H9 (cell line): ENCODE results near the gene SYNE2. TPM values are rescaled to one million over a fixed set of nuclear protein-coding genes. Genes with fewer than 3 reads are reported as not detected.

ENCODE experiments used
- DNase-seq: peaks from one replicate; pipeline ENCODE4 v3.0.0-alpha.2; 2017
- H2AFZ ChIP-seq: one replicate; pipeline ENCODE4 v1.6.1; 2013; ENCODE audit warnings: mild to moderate bottlenecking, low read length, control low read depth, moderate library complexity
- H2AK5ac ChIP-seq: 2 replicates; pipeline ENCODE4 v1.6.1; 2013; ENCODE audit warnings: low read length, control low read depth, mixed read lengths; ENCODE audit not compliant: insufficient read length
- H2BK120ac ChIP-seq: one replicate; pipeline ENCODE4 v1.6.1; 2013; ENCODE audit warnings: low read depth, mild to moderate bottlenecking, low read length, control low read depth, inconsistent platforms; ENCODE audit not compliant: poor library complexity, severe bottlenecking
- H2BK12ac ChIP-seq: 2 replicates; pipeline ENCODE4 v1.6.1; 2013; ENCODE audit warnings: low read length, control low read depth, mixed read lengths, low read depth; ENCODE audit not compliant: insufficient read length
- H2BK15ac ChIP-seq: 2 replicates; pipeline ENCODE4 v1.6.1; 2013; ENCODE audit warnings: low read depth, low read length, control low read depth
- H2BK20ac ChIP-seq: one replicate; pipeline ENCODE4 v1.6.1; 2013; ENCODE audit warnings: low read depth, mild to moderate bottlenecking, low read length, control low read depth, inconsistent platforms; ENCODE audit not compliant: poor library complexity, severe bottlenecking
- H2BK5ac ChIP-seq: 2 replicates; pipeline ENCODE4 v1.6.1; 2013; ENCODE audit warnings: low read length, control low read depth, mixed read lengths; ENCODE audit not compliant: insufficient read length
- H3K14ac ChIP-seq: 2 replicates; pipeline ENCODE4 v1.6.1; 2013; ENCODE audit warnings: low read length, control low read depth; ENCODE audit not compliant: insufficient read depth
- H3K18ac ChIP-seq: 2 replicates; pipeline ENCODE4 v1.6.1; 2013; ENCODE audit warnings: low read depth, mild to moderate bottlenecking, mixed read lengths, low read length, control low read depth; ENCODE audit not compliant: insufficient read length
- H3K23ac ChIP-seq: 2 replicates; pipeline ENCODE4 v1.6.1; 2013; ENCODE audit warnings: low read length, control low read depth, mixed read lengths, low read depth; ENCODE audit not compliant: insufficient read length
- H3K23me2 ChIP-seq: 2 replicates; pipeline ENCODE4 v1.6.1; 2013; ENCODE audit warnings: low read depth, mild to moderate bottlenecking, mixed read lengths, low read length, control low read depth; ENCODE audit not compliant: insufficient read length, poor library complexity, severe bottlenecking
- H3K27ac ChIP-seq: 2 replicates; pipeline ENCODE4 v1.5.1; 2013; ENCODE audit warnings: low read length, control low read depth, mixed read lengths, low read depth; ENCODE audit not compliant: insufficient read length
- H3K27me3 ChIP-seq: 2 replicates; pipeline ENCODE4 v1.6.1; 2013; ENCODE audit warnings: low read length, control low read depth, inconsistent platforms; ENCODE audit not compliant: insufficient read depth
- H3K4ac ChIP-seq: 2 replicates; pipeline ENCODE4 v1.6.1; 2013; ENCODE audit warnings: low read depth, mild to moderate bottlenecking, control low read depth, inconsistent platforms, low read length, moderate library complexity
- H3K4me1 ChIP-seq: 2 replicates; pipeline ENCODE4 v1.6.1; 2013; ENCODE audit warnings: low read length, control low read depth, inconsistent platforms; ENCODE audit not compliant: insufficient read depth
- H3K4me2 ChIP-seq: 2 replicates; pipeline ENCODE4 v1.6.1; 2013; ENCODE audit warnings: low read length, control low read depth, mixed read lengths; ENCODE audit not compliant: insufficient read length, insufficient read depth
- H3K56ac ChIP-seq: 2 replicates; pipeline ENCODE4 v1.6.1; 2013; ENCODE audit warnings: low read depth, mild to moderate bottlenecking, mixed read lengths, low read length, control low read depth; ENCODE audit not compliant: insufficient read length
- H3K79me1 ChIP-seq: 2 replicates; pipeline ENCODE4 v1.6.1; 2013; ENCODE audit warnings: low read depth, mild to moderate bottlenecking, moderate library complexity, low read length, control low read depth, inconsistent platforms; ENCODE audit not compliant: insufficient read depth, poor library complexity, severe bottlenecking
- H3K79me2 ChIP-seq: 2 replicates; pipeline ENCODE4 v1.6.1; 2013; ENCODE audit warnings: low read length, control low read depth, inconsistent platforms; ENCODE audit not compliant: insufficient read depth
- H3K9ac ChIP-seq: 2 replicates; pipeline ENCODE4 v1.6.1; 2013; ENCODE audit warnings: low read length, control low read depth, mixed read lengths; ENCODE audit not compliant: insufficient read length; ENCODE audit errors: extremely low read depth
- H3K9me3 ChIP-seq: one replicate; pipeline ENCODE4 v1.6.1; 2013; ENCODE audit warnings: low read depth, low read length, inconsistent platforms; ENCODE audit not compliant: control insufficient read depth
- H3T11ph ChIP-seq: one replicate; pipeline ENCODE4 v1.6.1; 2013; ENCODE audit warnings: mild to moderate bottlenecking, low read length, control low read depth, inconsistent platforms
- H4K20me1 ChIP-seq: one replicate; pipeline ENCODE4 v1.6.1; 2013; ENCODE audit not compliant: control insufficient read depth, insufficient read length, insufficient read depth
- H4K5ac ChIP-seq: 2 replicates; pipeline ENCODE4 v1.6.1; 2013; ENCODE audit warnings: low read depth, mild to moderate bottlenecking, mixed read lengths, low read length, control low read depth; ENCODE audit not compliant: insufficient read length
- H4K8ac ChIP-seq: replicated peaks from 2 replicates; pipeline ENCODE4 v1.6.1; 2013; ENCODE audit warnings: low read length, control low read depth, mixed read lengths, low read depth; ENCODE audit not compliant: insufficient read length
- H4K91ac ChIP-seq: 2 replicates; pipeline ENCODE4 v1.6.1; 2013; ENCODE audit warnings: low read depth, mild to moderate bottlenecking, moderate library complexity, mixed read lengths, low read length, control low read depth; ENCODE audit not compliant: insufficient read length
- H3K27ac Mint-ChIP-seq, 3 experiments: 2 replicates in 2 of 3; 3 replicates in 1 of 3; pipeline ENCODE4 v1.8.0; 2020 to 2021; ENCODE audit warnings: mixed read lengths in 3 of 3, mild to moderate bottlenecking in 1 of 3, moderate library complexity in 1 of 3
- H3K27me3 Mint-ChIP-seq: 2 replicates; pipeline ENCODE4 v1.8.0; 2021; ENCODE audit warnings: low read depth, mild to moderate bottlenecking, moderate library complexity, mixed read lengths
- H3K36me3 Mint-ChIP-seq, 3 experiments: 2 replicates in 2 of 3; 3 replicates in 1 of 3; pipeline ENCODE4 v1.8.0; 2020 to 2021; ENCODE audit warnings: low read depth in 3 of 3, mixed read lengths in 3 of 3; ENCODE audit not compliant: insufficient read depth in 1 of 3
- H3K4me1 Mint-ChIP-seq, 2 experiments: 2 replicates each; pipeline ENCODE4 v1.8.0; 2020; ENCODE audit warnings: mixed read lengths in 2 of 2
- H3K4me3 Mint-ChIP-seq, 2 experiments: 2 replicates in 1 of 2; 3 replicates in 1 of 2; pipeline ENCODE4 v1.8.0; 2020 to 2021; ENCODE audit warnings: mild to moderate bottlenecking in 2 of 2, mixed read lengths in 2 of 2, moderate library complexity in 1 of 2
- H3K9me3 Mint-ChIP-seq, 2 experiments: 2 replicates in 1 of 2; 3 replicates in 1 of 2; pipeline ENCODE4 v1.8.0; 2020; ENCODE audit warnings: mild to moderate bottlenecking in 2 of 2, mixed read lengths in 2 of 2, moderate library complexity in 1 of 2
- CTCF ChIP-seq: fragments of 200-600 bp; sonication (generic); conservative IDR thresholded peaks from 3 replicates; pipeline ENCODE4 v1.8.0; 2021; ENCODE audit warnings: antibody characterized with exemption, mild to moderate bottlenecking
- WGBS: extraction: QIAGEN DNeasy Blood & Tissue Kit; methylation state at CpG from one replicate; pipeline ENCODE4 v1.1.7; 2013; ENCODE audit warnings: missing lambda C conversion rate, low lambda C conversion rate, mixed read lengths; ENCODE audit not compliant: insufficient read length; ENCODE audit errors: extremely low coverage; 5-methylcytosine and 5-hydroxymethylcytosine counted together
- total RNA-seq: library from RNA; stranded (reverse); gene quantifications from 2 replicates; pipeline ENCODE4 v1.2.1, GENCODE V29; 2021

Gene SYNE2
- total RNA-seq, 1 experiment from 2014 or later, result 43.3 TPM

- peaks cover 3 to 21% (median 13%) of the 10 kb centered on the region in 3 experiments; a peak in 6 of 7 replicates for H3K36me3 Mint-ChIP-seq
- H3K9me3 Mint-ChIP-seq, result no peaks in the 10 kb centered on the region
- no peak overlapping the region for H3K4me3 Mint-ChIP-seq
- no peak overlapping the region for H4K91ac ChIP-seq
- no peak overlapping the region for H4K8ac ChIP-seq
- no peak overlapping the region for H3K56ac ChIP-seq
- no peak overlapping the region for H2BK15ac ChIP-seq
- no peaks in the 10 kb centered on the region for H3K4me1 Mint-ChIP-seq
- no peak overlapping the region for H2AFZ ChIP-seq
- DNase-seq, result no peak
- no CpG with 5 or more reads among the region's 3 CpGs for WGBS
- H3K18ac ChIP-seq, result no peak overlapping the region
- H3K27me3 Mint-ChIP-seq, result no peaks in the 10 kb centered on the region
- H3K23me2 ChIP-seq, result no peaks in the 10 kb centered on the region
- TF ChIP-seq CTCF, result no peak
- H3K4me1 ChIP-seq, result no peaks in the 10 kb centered on the region
- no peak overlapping the region for H3T11ph ChIP-seq
- no peak overlapping the region for H3K4ac ChIP-seq
- H2BK12ac ChIP-seq, result no peak overlapping the region
- H4K5ac ChIP-seq, result no peak overlapping the region
- no peaks in the 10 kb centered on the region for H3K27me3 ChIP-seq
- no peak overlapping the region for H3K9ac ChIP-seq
- H3K23ac ChIP-seq, result no peak overlapping the region
- no peak overlapping the region for H2BK20ac ChIP-seq
- H2AK5ac ChIP-seq, result no peak overlapping the region
- H3K14ac ChIP-seq, result no peak overlapping the region
- H3K27ac ChIP-seq, result no peak overlapping the region
- no peak overlapping the region for H3K4me2 ChIP-seq
- no peaks in the 10 kb centered on the region for H3K79me1 ChIP-seq
- no peaks in the 10 kb centered on the region for H4K20me1 ChIP-seq
- no peak overlapping the region for H2BK5ac ChIP-seq
- H3K79me2 ChIP-seq, result no peaks in the 10 kb centered on the region
- H3K27ac Mint-ChIP-seq, result no peak overlapping the region
- H3K9me3 ChIP-seq, result no peaks in the 10 kb centered on the region
- no peak overlapping the region for H2BK120ac ChIP-seq
Observed at GRCh38 chr14:63972323-63972932, 119.6 kb downstream of the SYNE2 start.
